ENCODE results near the gene SLCO6A1.

The SLCO6A1 gene

GRCh38 chr5:102539562-102539961 lies 40.8 kb upstream of the SLCO6A1 start:
- H3K27me3 Mint-ChIP-seq (ENCODE audit: low read depth) = no peaks in the 10 kb centered on the region
- H3K36me3 Mint-ChIP-seq (ENCODE audit: low read depth) = no peaks in the 10 kb centered on the region
- TF ChIP-seq CTCF (IDR thresholded peaks at IDR 0.05; ENCODE audit: unreplicated experiment in 3 of 3) = no peak
- peak overlapping the region in 1 of 3 experiments; percentile 15 for H3K27ac Mint-ChIP-seq
- no peak overlapping the region for H3K4me3 Mint-ChIP-seq
- H3K9me3 Mint-ChIP-seq = no peaks in the 10 kb centered on the region
- H3K4me1 Mint-ChIP-seq = peaks cover 14% of the 10 kb centered on the region

- Mint-ChIP-seq H3K27ac (peak overlapping the region; percentile 14 to 61 (median 41)), H3K27me3 (ENCODE audit: low read depth) (no peaks in the 10 kb centered on the region), H3K9me3 (no peaks in the 10 kb centered on the region), H3K36me3 (ENCODE audit: low read depth) (no peaks in the 10 kb centered on the region), H3K4me1 (peaks cover 11% of the 10 kb centered on the region), H3K4me3 (no peak overlapping the region)
- TF ChIP-seq CTCF (IDR thresholded peaks at IDR 0.05; ENCODE audit: unreplicated experiment in 3 of 3) = no peak
Measured at GRCh38 chr5:102537011-102537410, 38.2 kb upstream of the SLCO6A1 start.

GRCh38 chr5:102536323-102536928 lies 37.6 kb upstream of the SLCO6A1 start:
- H3K27ac Mint-ChIP-seq = peak overlapping the region; percentile 41 to 61 (median 56)
- no peaks in the 10 kb centered on the region for H3K9me3 Mint-ChIP-seq
- H3K4me3 Mint-ChIP-seq = no peak overlapping the region
- no peaks in the 10 kb centered on the region for H3K36me3 Mint-ChIP-seq (ENCODE audit: low read depth)
- peaks cover 11% of the 10 kb centered on the region for H3K4me1 Mint-ChIP-seq
- peak; percentile 51 to 65 (median 57) for TF ChIP-seq CTCF (IDR thresholded peaks at IDR 0.05; ENCODE audit: unreplicated experiment in 3 of 3)
- no peaks in the 10 kb centered on the region for H3K27me3 Mint-ChIP-seq (ENCODE audit: low read depth)

GRCh38 chr5:102532123-102532522 lies 33.3 kb upstream of the SLCO6A1 start:
- Mint-ChIP-seq H3K27me3 (ENCODE audit: low read depth) (no peaks in the 10 kb centered on the region), H3K27ac (peak overlapping the region in 1 of 3 experiments; percentile 62), H3K4me1 (no peaks in the 10 kb centered on the region), H3K4me3 (no peak overlapping the region), H3K9me3 (no peaks in the 10 kb centered on the region), H3K36me3 (ENCODE audit: low read depth) (no peaks in the 10 kb centered on the region)
- no peak for TF ChIP-seq CTCF (IDR thresholded peaks at IDR 0.05; ENCODE audit: unreplicated experiment in 3 of 3)

- Mint-ChIP-seq H3K27ac (peak overlapping the region in 1 of 3 experiments; percentile 28), H3K36me3 (ENCODE audit: low read depth) (no peaks in the 10 kb centered on the region), H3K27me3 (ENCODE audit: low read depth) (no peaks in the 10 kb centered on the region), H3K9me3 (no peaks in the 10 kb centered on the region), H3K4me1 (no peaks in the 10 kb centered on the region), H3K4me3 (no peak overlapping the region)
- TF ChIP-seq CTCF (IDR thresholded peaks at IDR 0.05; ENCODE audit: unreplicated experiment in 3 of 3) = no peak
Measured at GRCh38 chr5:102531506-102531905, 32.7 kb upstream of the SLCO6A1 start.

- no peaks in the 10 kb centered on the region for H3K27me3 Mint-ChIP-seq (ENCODE audit: low read depth)
- H3K36me3 Mint-ChIP-seq (ENCODE audit: low read depth) = no peaks in the 10 kb centered on the region
- peak overlapping the region in 1 of 3 experiments; percentile 20 for H3K27ac Mint-ChIP-seq
- TF ChIP-seq CTCF (IDR thresholded peaks at IDR 0.05; ENCODE audit: unreplicated experiment in 3 of 3) = no peak
- H3K4me3 Mint-ChIP-seq = no peak overlapping the region
- H3K9me3 Mint-ChIP-seq = peaks cover under 1% of the 10 kb centered on the region
- H3K4me1 Mint-ChIP-seq = no peaks in the 10 kb centered on the region
Measured at GRCh38 chr5:102529447-102529846, 30.6 kb upstream of the SLCO6A1 start.
